ENCODE results near the gene WDR20.

- TF ChIP-seq CTCF (IDR thresholded peaks at IDR 0.05) (no peak), POLR2A (IDR thresholded peaks at IDR 0.05) (no peak), POLR2AphosphoS5 (IDR thresholded peaks at IDR 0.05) (no peak)
These were observed 39.1 kb downstream of the WDR20 start for GRCh38 chr14:102178806-102179205.

All from sigmoid colon (tissue), 4 donors.